Adrenal gland (tissue), 12 donors: Measurements from ENCODE around the gene TUBB4B. TPM values are rescaled to one million over a fixed set of nuclear protein-coding genes. Genes with fewer than 3 reads are reported as not detected.

Source experiments
- DNase-seq, 7 donors: peaks; one replicate each; pipeline ENCODE4 v3.0.0-alpha.2; 2019 to 2020
- H3K27ac ChIP-seq, 5 donors: fragments of 200-600 bp; sonication (generic) in 4 of 5; 1 replicate in 3 of 5; 2 replicates in 2 of 5; pipeline versions ENCODE4 v1.5.1 to v1.8.0; 2016 to 2020; ENCODE audit warnings: mild to moderate bottlenecking in 1 of 5
- H3K27me3 ChIP-seq: fragments of 200-600 bp; 2 replicates; pipeline ENCODE4 v1.8.0; 2021
- H3K36me3 ChIP-seq, 2 donors: fragments of 200-600 bp; replicated peaks in 1 of 2; 1 replicate in 1 of 2; 2 replicates in 1 of 2; pipeline versions ENCODE4 v1.5.1 to v1.8.0; 2018 to 2022
- H3K4me1 ChIP-seq, 2 donors: fragments of 200-600 bp; replicated peaks in 1 of 2; 1 replicate in 1 of 2; 2 replicates in 1 of 2; pipeline versions ENCODE4 v1.5.1 to v1.8.0; 2018 to 2021
- H3K4me3 ChIP-seq, 4 donors: fragments of 200-600 bp; sonication (generic) in 3 of 4; one replicate each; pipeline ENCODE4 v1.5.1; 2016 to 2018
- H3K9me3 ChIP-seq, 3 donors: fragments of 200-600 bp; sonication (generic) in 1 of 3; replicated peaks in 1 of 3; 1 replicate in 2 of 3; 2 replicates in 1 of 3; pipeline versions ENCODE4 v1.5.1 to v1.8.0; 2016 to 2021
- CTCF ChIP-seq, 6 experiments: fragments of 450-650 bp in 4 of 6; fragments of 200-600 bp in 2 of 6; sonication (generic) in 1 of 6; IDR thresholded peaks; 1 replicate in 5 of 6; 2 replicates in 1 of 6; pipeline versions ENCODE4 v1.5.1 to v1.8.0; 2016 to 2021; ENCODE audit warnings: antibody characterized with exemption in 6 of 6, mild to moderate bottlenecking in 2 of 6, moderate library complexity in 1 of 6
- POLR2A ChIP-seq, 2 donors: fragments of 450-650 bp; IDR thresholded peaks; one replicate each; pipeline ENCODE4 v1.6.1; 2017; ENCODE audit warnings: antibody characterized with exemption in 2 of 2, mild to moderate bottlenecking in 2 of 2, moderate library complexity in 1 of 2
- WGBS, 4 donors: extraction: QIAGEN DNeasy Blood & Tissue Kit in 2 of 4; methylation state at CpG; one replicate each; pipeline versions ENCODE4 v1.1.5 to v1.1.7; 2013 to 2017; 5-methylcytosine and 5-hydroxymethylcytosine counted together
- intact Hi-C, 2 donors: fragments of 100-400 bp; cut with DNase I; formaldehyde crosslinking; loops; one replicate each; pipeline versions ENCODE4 v1.14.1 to v1.15.0; 2022 to 2023
- polyA plus RNA-seq, 3 donors: library from polyadenylated mRNA; stranded (reverse); fragments of 200-250 nt in 2 of 3; fragments of 350-450 nt in 1 of 3; fragmentation: Illumina TruSeq in 1 of 3; extraction: RNeasy Lipid Tissue Mini Kit (QIAGEN cat#74804) in 1 of 3; gene quantifications; one replicate each; pipeline ENCODE4 v1.2.3, GENCODE V29; 2013 to 2014
- total RNA-seq, 9 donors: library from RNA; depleted of rRNA in 4 of 9; stranded (reverse); fragments of >200 nt in 4 of 9; fragments of 120-200 nt in 1 of 9; fragmentation: NEBNext Ultra II Directional in 1 of 9; extraction: Animal tissue kit (Norgen Biotek cat#: 25700) in 1 of 9; gene quantifications; one replicate each; pipeline versions ENCODE4 v1.1.0 to v1.2.4, GENCODE V29; 2013 to 2023
- donor health status: healthy with polysubstance abuse.
- donor health status: Bipolar disorder and iron deficiency.
- donor health status: DM: yes; HTN: yes; CAD: no.
- donor health status: DM: no; HTN: no; CAD: no.
- donor health status: DM: no; HTN: no; CAD: no.
- donor health status: DM: yes; HTN: yes; CAD: no.

TUBB4B gene
- total and polyA plus RNA-seq, 12 donors: 69.9 to 362 (median 151) TPM

GRCh38 chr9:137192859-137193258 is 48.2 kb upstream of the TUBB4B start:
- Histone ChIP-seq H3K27ac (no peak overlapping the region), H3K27me3 (no peaks in the 10 kb centered on the region), H3K36me3 (peaks cover 0 to 24% of the 10 kb centered on the region in 2 donors), H3K9me3 (no peaks in the 10 kb centered on the region), H3K4me3 (no peak overlapping the region), H3K4me1 (peaks cover 11 to 20% of the 10 kb centered on the region in 2 donors)
- TF ChIP-seq POLR2A (IDR thresholded peaks at IDR 0.05): no peak
- no peak for TF ChIP-seq CTCF (IDR thresholded peaks at IDR 0.05)
- WGBS, 4 donors: 84% methylated on average over 2 of the region's 2 CpGs; no CpG with 5 or more reads in 2 of the 4 donors
- DNase-seq: no peak
- intact Hi-C loops: no loop called here

GRCh38 chr9:137193771-137194170 is 47.3 kb upstream of the TUBB4B start:
- no peak for DNase-seq
- Histone ChIP-seq H3K9me3 (no peaks in the 10 kb centered on the region), H3K27me3 (no peaks in the 10 kb centered on the region), H3K4me1 (peaks cover 11 to 29% of the 10 kb centered on the region in 2 donors), H3K36me3 (peaks cover 0 to 24% of the 10 kb centered on the region in 2 donors), H3K4me3 (no peak overlapping the region), H3K27ac (no peak overlapping the region)
- intact Hi-C loops: no loop called here
- TF ChIP-seq CTCF (IDR thresholded peaks at IDR 0.05) (no peak), POLR2A (IDR thresholded peaks at IDR 0.05) (no peak)
- 78 to 90% (median 80%) methylated on average over 9 to 14 of the region's 14 CpGs; no CpG with 5 or more reads in 1 of the 4 donors for WGBS, 4 donors

GRCh38 chr9:137194388-137194787 is 46.7 kb upstream of the TUBB4B start:
- no peak overlapping the region for H3K27ac ChIP-seq
- no peak for TF ChIP-seq POLR2A (IDR thresholded peaks at IDR 0.05)
- TF ChIP-seq CTCF (IDR thresholded peaks at IDR 0.05): no peak
- H3K4me1 ChIP-seq: peaks cover 8 to 31% of the 10 kb centered on the region in 2 donors
- intact Hi-C loops: no loop called here
- 45 to 63% (median 58%) methylated on average over 2 to 16 of the region's 16 CpGs for WGBS, 4 donors
- H3K36me3 ChIP-seq: peaks cover 0 to 24% of the 10 kb centered on the region in 2 donors
- H3K27me3 ChIP-seq: no peaks in the 10 kb centered on the region
- no peak overlapping the region for H3K4me3 ChIP-seq
- peak in 2 of 7 donors; percentile 21 to 68 for DNase-seq
- H3K9me3 ChIP-seq: no peaks in the 10 kb centered on the region

- intact Hi-C loops: no loop called here
- peaks cover 3 to 29% of the 10 kb centered on the region in 2 donors for H3K4me1 ChIP-seq
- TF ChIP-seq POLR2A (IDR thresholded peaks at IDR 0.05): no peak
- TF ChIP-seq CTCF (IDR thresholded peaks at IDR 0.05): no peak
- H3K9me3 ChIP-seq: no peaks in the 10 kb centered on the region
- 80 to 89% (median 80%) methylated on average over 3 to 10 of the region's 10 CpGs; no CpG with 5 or more reads in 1 of the 4 donors for WGBS, 4 donors
- DNase-seq: no peak
- peaks cover 0 to 22% of the 10 kb centered on the region in 2 donors for H3K36me3 ChIP-seq
- H3K27me3 ChIP-seq: no peaks in the 10 kb centered on the region
- H3K4me3 ChIP-seq: no peak overlapping the region
- no peak overlapping the region for H3K27ac ChIP-seq
Measured at GRCh38 chr9:137194909-137195308, 46.2 kb upstream of the TUBB4B start.
